GM23338 (cell line): ENCODE measurements around the gene TTF1.

ENCODE experiments used
- EZH2 ChIP-seq: fragments of 200-600 bp; sonication (generic); IDR thresholded peaks from one replicate; pipeline ENCODE4 v1.8.0; 2017; ENCODE audit warnings: antibody characterized with exemption, mild to moderate bottlenecking, low read depth; ENCODE audit not compliant: unreplicated experiment
- TF ChIP-seq, protein P1 (sequence below), 2 experiments: fragments of 200-600 bp in 1 of 2; sonication (generic) in 1 of 2; conservative IDR thresholded peaks; 2 replicates each; pipeline versions ENCODE4 v1.5.1 to v1.6.1; 2016 to 2017; ENCODE audit warnings: antibody characterized with exemption in 2 of 2, low read depth in 2 of 2, mild to moderate bottlenecking in 2 of 2, moderate library complexity in 1 of 2

DNA sequence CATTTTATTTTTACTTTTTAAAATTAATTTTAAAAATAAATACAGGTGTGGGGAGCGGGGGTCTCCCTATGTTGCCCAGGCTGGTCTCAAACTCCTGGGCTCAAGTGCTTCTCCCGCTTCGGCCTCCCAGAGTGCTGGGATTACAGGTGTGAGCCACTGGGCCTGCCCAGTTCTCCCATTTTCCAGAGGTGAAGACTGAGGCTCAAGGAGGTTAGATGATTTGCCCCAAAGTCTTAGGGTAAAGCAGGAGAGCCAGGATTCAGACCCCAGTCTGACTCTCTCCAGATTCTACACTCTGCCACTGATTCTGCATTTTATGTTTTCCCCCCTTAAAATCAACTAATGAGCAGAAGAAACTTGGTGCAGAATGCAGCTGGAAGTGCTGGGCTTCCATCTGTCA is 40.2 kb upstream of the TTF1 start:
- TF ChIP-seq, protein P1, sequence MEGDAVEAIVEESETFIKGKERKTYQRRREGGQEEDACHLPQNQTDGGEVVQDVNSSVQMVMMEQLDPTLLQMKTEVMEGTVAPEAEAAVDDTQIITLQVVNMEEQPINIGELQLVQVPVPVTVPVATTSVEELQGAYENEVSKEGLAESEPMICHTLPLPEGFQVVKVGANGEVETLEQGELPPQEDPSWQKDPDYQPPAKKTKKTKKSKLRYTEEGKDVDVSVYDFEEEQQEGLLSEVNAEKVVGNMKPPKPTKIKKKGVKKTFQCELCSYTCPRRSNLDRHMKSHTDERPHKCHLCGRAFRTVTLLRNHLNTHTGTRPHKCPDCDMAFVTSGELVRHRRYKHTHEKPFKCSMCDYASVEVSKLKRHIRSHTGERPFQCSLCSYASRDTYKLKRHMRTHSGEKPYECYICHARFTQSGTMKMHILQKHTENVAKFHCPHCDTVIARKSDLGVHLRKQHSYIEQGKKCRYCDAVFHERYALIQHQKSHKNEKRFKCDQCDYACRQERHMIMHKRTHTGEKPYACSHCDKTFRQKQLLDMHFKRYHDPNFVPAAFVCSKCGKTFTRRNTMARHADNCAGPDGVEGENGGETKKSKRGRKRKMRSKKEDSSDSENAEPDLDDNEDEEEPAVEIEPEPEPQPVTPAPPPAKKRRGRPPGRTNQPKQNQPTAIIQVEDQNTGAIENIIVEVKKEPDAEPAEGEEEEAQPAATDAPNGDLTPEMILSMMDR (conservative IDR thresholded peaks at IDR 0.05; ENCODE audit: low read depth in 2 of 2): no peak
- no peak for TF ChIP-seq EZH2
